GF-D8 (cell line): ENCODE measurements around the gene FAM25G.
"Not testable (repeated sequence)": the region's sequence is repeated elsewhere in the genome, so short reads cannot be mapped to it uniquely, and the experiment has no call there.

Experiments used
- DNase-seq: peaks from one replicate; lab custom pipeline; 2025; lab: John Stamatoyannopoulos, UW

FAM25G gene

GRCh38 chr10:47465216-47465917, 26.1 kb downstream of the FAM25G start:
- DNase-seq = not testable (repeated sequence)

- not testable (repeated sequence) for DNase-seq
These were observed 28.7 kb downstream of the FAM25G start for GRCh38 chr10:47462577-47463358.

- DNase-seq = not testable (repeated sequence)
These were observed 30.2 kb downstream of the FAM25G start for GRCh38 chr10:47461261-47461687.

GRCh38 chr10:47458466-47459154, 32.9 kb downstream of the FAM25G start:
- DNase-seq = no peak

- DNase-seq = no peak
These were observed 33.7 kb downstream of the FAM25G start for GRCh38 chr10:47457826-47458225.

- DNase-seq = no peak
These were observed 34.0 kb downstream of the FAM25G start for GRCh38 chr10:47457528-47457820.

- DNase-seq = no peak
These were observed 34.5 kb downstream of the FAM25G start for GRCh38 chr10:47456794-47457527.

GRCh38 chr10:47456079-47456785, 35.3 kb downstream of the FAM25G start:
- no peak for DNase-seq

- DNase-seq = not testable (repeated sequence)
These were observed 36.0 kb downstream of the FAM25G start for GRCh38 chr10:47455350-47456078.

- DNase-seq = no peak
These were observed 36.8 kb downstream of the FAM25G start for GRCh38 chr10:47454780-47455058.

- DNase-seq = no peak
These were observed 37.3 kb downstream of the FAM25G start for GRCh38 chr10:47454008-47454779.

- DNase-seq = no peak
These were observed 38.1 kb downstream of the FAM25G start for GRCh38 chr10:47453141-47454007.

GRCh38 chr10:47452495-47453140, 38.9 kb downstream of the FAM25G start:
- DNase-seq = no peak

- no peak for DNase-seq
These were observed 39.5 kb downstream of the FAM25G start for GRCh38 chr10:47451998-47452494.

GRCh38 chr10:47451273-47451997, 40.1 kb downstream of the FAM25G start:
- no peak for DNase-seq

GRCh38 chr10:47450442-47450841, 41.1 kb downstream of the FAM25G start:
- no peak for DNase-seq

GRCh38 chr10:47449979-47450378, 41.5 kb downstream of the FAM25G start:
- no peak for DNase-seq
